Measurements from ENCODE around the gene MAML2. TPM values are rescaled to one million over a fixed set of nuclear protein-coding genes. Genes with fewer than 3 reads are reported as not detected.

Gene MAML2
- polyA plus RNA-seq, 1 of the 3 experiments (the other 2 are of a cell fraction), result 20.1 TPM

DNA sequence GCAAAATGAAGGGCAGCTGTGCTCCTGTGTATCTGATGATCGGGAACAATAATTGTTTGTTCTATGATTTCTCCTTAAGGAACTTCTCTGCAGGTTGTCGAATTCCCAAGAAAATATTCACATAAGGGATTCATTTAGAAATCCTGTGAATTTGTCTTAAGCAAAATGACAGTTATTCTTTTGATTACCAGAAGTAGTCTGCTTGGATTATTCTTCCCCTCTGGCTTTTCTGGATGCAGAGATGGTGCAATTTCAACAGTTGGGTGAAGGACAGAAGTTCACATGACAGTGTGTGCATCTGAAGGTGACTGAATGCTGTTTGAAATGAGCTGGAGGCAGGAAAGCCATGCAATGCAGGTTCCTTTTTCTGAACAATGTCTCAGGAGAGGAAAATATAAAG is 281.9 kb downstream of the MAML2 start:
- CTCF ChIA-PET, result interaction anchor here (0.9 to 4.6 kb wide), 3 partner anchors 152 to 333 kb away, joined by 3 to 27 read pairs (median 3); partner anchors contain the start of gene MAML2
- no peaks in the 10 kb centered on the region for H4K20me1 ChIP-seq (ENCODE audit: insufficient read depth)
- no peak overlapping the region for H3K4me3 ChIP-seq (ENCODE audit: low read depth in 2 of 2, low read length in 1 of 2)
- peaks cover 12 to 68% of the 10 kb centered on the region in 2 experiments for H3K4me1 ChIP-seq (ENCODE audit: control insufficient read depth in 1 of 2, insufficient read depth in 2 of 2, low read depth in 1 of 2, low read length in 1 of 2)
- peak overlapping the region; percentile 56 for H3K4me2 ChIP-seq
- H2AFZ ChIP-seq (ENCODE audit: low read depth), result no peak overlapping the region
- peaks cover 40% of the 10 kb centered on the region for H3F3A ChIP-seq (replicated peaks; ENCODE audit: insufficient read depth)
- H3K9me3 ChIP-seq, result no peaks in the 10 kb centered on the region
- peak overlapping the region; percentile 90 for H3K27ac ChIP-seq (ENCODE audit: low read depth in 2 of 2, low read length in 1 of 2)
- peaks cover 78% of the 10 kb centered on the region for H3K79me2 ChIP-seq (ENCODE audit: insufficient read depth)
- POLR2A ChIA-PET, result no interaction called here
- no peak for DNase-seq
- H3K36me3 ChIP-seq (replicated peaks in 1 of 2; ENCODE audit: control insufficient read depth in 1 of 2, insufficient read depth in 2 of 2, low read length in 1 of 2), result peaks cover 5 to 22% of the 10 kb centered on the region in 2 experiments
- WGBS (ENCODE audit: low lambda C conversion rate), result 74% methylated on average over 2 of the region's 2 CpGs
- H3K27me3 ChIP-seq (ENCODE audit: insufficient read depth), result no peaks in the 10 kb centered on the region
- TF ChIP-seq, protein P1, sequence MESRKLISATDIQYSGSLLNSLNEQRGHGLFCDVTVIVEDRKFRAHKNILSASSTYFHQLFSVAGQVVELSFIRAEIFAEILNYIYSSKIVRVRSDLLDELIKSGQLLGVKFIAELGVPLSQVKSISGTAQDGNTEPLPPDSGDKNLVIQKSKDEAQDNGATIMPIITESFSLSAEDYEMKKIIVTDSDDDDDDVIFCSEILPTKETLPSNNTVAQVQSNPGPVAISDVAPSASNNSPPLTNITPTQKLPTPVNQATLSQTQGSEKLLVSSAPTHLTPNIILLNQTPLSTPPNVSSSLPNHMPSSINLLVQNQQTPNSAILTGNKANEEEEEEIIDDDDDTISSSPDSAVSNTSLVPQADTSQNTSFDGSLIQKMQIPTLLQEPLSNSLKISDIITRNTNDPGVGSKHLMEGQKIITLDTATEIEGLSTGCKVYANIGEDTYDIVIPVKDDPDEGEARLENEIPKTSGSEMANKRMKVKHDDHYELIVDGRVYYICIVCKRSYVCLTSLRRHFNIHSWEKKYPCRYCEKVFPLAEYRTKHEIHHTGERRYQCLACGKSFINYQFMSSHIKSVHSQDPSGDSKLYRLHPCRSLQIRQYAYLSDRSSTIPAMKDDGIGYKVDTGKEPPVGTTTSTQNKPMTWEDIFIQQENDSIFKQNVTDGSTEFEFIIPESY (IDR thresholded peaks at IDR 0.05; ENCODE audit: borderline replicate concordance, low read depth), result no peak
- TF ChIP-seq TCF12 (IDR thresholded peaks at IDR 0.05), result 0 out of 2 replicates have a peak, but pooled peaks have one; percentile 23
- TF ChIP-seq YY1 (IDR thresholded peaks at IDR 0.05; ENCODE audit: low read depth), result no peak
- TF ChIP-seq, protein P2, sequence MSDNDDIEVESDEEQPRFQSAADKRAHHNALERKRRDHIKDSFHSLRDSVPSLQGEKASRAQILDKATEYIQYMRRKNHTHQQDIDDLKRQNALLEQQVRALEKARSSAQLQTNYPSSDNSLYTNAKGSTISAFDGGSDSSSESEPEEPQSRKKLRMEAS (IDR thresholded peaks at IDR 0.05; ENCODE audit: low read depth), result no peak
- peak overlapping the region; percentile 57; the same call in 1 of the 2 replicates for H3K9ac ChIP-seq
- H3K9me2 ChIP-seq, result no peaks in the 10 kb centered on the region

DNA sequence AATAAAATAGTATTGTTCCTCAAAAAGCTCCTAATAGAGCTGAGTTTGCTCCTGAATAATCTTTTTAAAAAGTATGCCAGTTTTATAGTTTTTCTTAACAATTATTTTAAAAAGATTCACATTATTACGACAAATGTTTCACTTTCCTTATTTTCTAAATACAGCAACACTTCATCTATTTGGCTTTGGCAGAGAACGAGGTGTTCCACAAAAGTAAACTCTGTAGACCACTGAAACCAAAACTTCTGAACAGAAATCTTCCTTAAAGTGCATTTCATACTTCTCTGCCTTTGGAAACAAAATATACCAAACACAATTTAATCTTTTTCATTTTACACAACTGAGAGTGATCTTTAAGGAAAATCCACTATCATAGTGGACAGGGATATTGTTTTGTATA is 285.5 kb downstream of the MAML2 start:
- peak overlapping the region in 1 of 2 experiments; percentile 86; a peak in 2 of 4 replicates for H3K27ac ChIP-seq (ENCODE audit: low read depth in 2 of 2, low read length in 1 of 2)
- no peak for DNase-seq
- H3K79me2 ChIP-seq (ENCODE audit: insufficient read depth), result peaks cover 66% of the 10 kb centered on the region
- no peak overlapping the region for H2AFZ ChIP-seq (ENCODE audit: low read depth)
- H3F3A ChIP-seq (replicated peaks; ENCODE audit: insufficient read depth), result peaks cover 47% of the 10 kb centered on the region
- no peaks in the 10 kb centered on the region for H3K9me3 ChIP-seq
- H3K9me2 ChIP-seq, result no peaks in the 10 kb centered on the region
- no peak overlapping the region for H3K4me3 ChIP-seq (ENCODE audit: low read depth in 2 of 2, low read length in 1 of 2)
- no peaks in the 10 kb centered on the region for H3K27me3 ChIP-seq (ENCODE audit: insufficient read depth)
- no peak overlapping the region for H3K9ac ChIP-seq
- CTCF ChIA-PET, result interaction anchor here (4.6 kb wide), 1 partner anchor 286 kb away, joined by 27 read pairs; the partner anchor contains the start of gene MAML2
- H3K36me3 ChIP-seq (replicated peaks in 1 of 2; ENCODE audit: control insufficient read depth in 1 of 2, insufficient read depth in 2 of 2, low read length in 1 of 2), result peaks cover 4 to 29% of the 10 kb centered on the region in 2 experiments
- no peak overlapping the region for H3K4me2 ChIP-seq
- TF ChIP-seq, protein P3, sequence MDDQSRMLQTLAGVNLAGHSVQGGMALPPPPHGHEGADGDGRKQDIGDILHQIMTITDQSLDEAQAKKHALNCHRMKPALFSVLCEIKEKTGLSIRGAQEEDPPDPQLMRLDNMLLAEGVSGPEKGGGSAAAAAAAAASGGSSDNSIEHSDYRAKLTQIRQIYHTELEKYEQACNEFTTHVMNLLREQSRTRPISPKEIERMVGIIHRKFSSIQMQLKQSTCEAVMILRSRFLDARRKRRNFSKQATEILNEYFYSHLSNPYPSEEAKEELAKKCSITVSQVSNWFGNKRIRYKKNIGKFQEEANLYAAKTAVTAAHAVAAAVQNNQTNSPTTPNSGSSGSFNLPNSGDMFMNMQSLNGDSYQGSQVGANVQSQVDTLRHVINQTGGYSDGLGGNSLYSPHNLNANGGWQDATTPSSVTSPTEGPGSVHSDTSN (IDR thresholded peaks at IDR 0.05), result no peak
- TF ChIP-seq, protein P4, sequence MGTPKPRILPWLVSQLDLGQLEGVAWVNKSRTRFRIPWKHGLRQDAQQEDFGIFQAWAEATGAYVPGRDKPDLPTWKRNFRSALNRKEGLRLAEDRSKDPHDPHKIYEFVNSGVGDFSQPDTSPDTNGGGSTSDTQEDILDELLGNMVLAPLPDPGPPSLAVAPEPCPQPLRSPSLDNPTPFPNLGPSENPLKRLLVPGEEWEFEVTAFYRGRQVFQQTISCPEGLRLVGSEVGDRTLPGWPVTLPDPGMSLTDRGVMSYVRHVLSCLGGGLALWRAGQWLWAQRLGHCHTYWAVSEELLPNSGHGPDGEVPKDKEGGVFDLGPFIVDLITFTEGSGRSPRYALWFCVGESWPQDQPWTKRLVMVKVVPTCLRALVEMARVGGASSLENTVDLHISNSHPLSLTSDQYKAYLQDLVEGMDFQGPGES (IDR thresholded peaks at IDR 0.05; ENCODE audit: low read depth, low read length), result no peak
- TF ChIP-seq POLR2AphosphoS5 (IDR thresholded peaks at IDR 0.05; ENCODE audit: low read depth, low read length), result no peak
- no peak for TF ChIP-seq NFIC (IDR thresholded peaks at IDR 0.05; ENCODE audit: borderline replicate concordance)
- TF ChIP-seq SMC3 (IDR thresholded peaks at IDR 0.05; ENCODE audit: low read depth, low read length), result no peak
- H4K20me1 ChIP-seq (ENCODE audit: insufficient read depth), result no peaks in the 10 kb centered on the region
- POLR2A ChIA-PET, result no interaction called here
- WGBS (ENCODE audit: low lambda C conversion rate), result 91% methylated on average over 2 of the region's 2 CpGs
- H3K4me1 ChIP-seq (ENCODE audit: control insufficient read depth in 1 of 2, insufficient read depth in 2 of 2, low read depth in 1 of 2, low read length in 1 of 2), result peaks cover 14 to 77% of the 10 kb centered on the region in 2 experiments

All from SK-N-SH (cell line).